Stimulated activated CD8-positive, alpha-beta memory T cell treated with anti-CD3 and anti-CD28 coated beads, Interleukin-15, amount 100 ng/mL, for 24 hours (primary cell): ENCODE measurements around the gene SOX13.
"Not testable (repeated sequence)": the region's sequence is repeated elsewhere in the genome, so short reads cannot be mapped to it uniquely, and the experiment has no call there.

ENCODE experiments used
- DNase-seq: peaks from one replicate; pipeline ENCODE4 v3.0.0-alpha.2; 2020; ENCODE audit warnings: low read depth

The SOX13 gene

DNA sequence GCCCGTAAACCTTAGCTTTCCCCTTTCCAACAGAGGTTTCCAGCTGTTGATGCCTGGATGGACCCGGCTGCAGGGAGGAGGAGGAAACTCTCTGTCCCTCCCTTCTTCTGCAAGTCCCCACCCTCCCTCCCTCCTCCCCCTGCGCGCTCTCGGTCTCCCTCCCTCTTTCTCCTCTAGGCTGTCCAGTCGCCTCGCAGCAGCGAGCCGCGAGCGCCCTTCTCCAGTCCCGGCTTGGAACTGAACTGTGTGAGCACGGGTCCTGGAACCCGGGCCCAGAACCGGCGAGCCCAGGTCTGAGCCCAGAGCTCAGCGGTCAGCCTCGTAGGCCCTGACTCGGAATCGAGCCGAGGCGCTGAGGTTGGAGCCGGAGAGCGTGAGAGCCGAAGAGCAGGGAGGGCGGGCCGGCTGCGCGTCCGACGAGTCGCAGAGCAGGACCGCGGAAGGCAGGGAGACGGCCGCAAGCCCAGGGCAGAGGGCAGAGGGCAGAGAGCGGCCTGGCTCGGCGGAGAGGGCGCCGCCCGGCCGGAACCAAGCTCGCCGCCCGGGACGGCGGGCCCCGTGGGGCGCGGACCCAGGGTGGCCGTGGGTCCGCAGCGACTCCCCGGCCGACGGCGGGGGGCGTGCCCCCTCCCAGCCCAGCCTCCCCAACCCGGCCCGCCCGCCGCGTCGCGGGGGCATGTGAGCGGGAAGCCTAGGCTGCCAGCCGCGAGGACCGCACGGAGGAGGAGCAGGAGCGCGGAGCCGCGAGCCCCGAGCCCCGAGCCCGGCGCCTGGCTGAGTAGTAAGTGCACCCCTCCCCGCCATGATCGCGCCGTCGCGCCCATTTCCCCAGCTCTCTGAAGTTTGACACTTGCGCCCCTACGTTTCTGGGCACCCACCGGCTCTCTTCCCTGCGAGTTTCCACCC is at the start of gene SOX13:
Gene SOX13 (plus strand): TSS at position 185 of the 906 bp plus-strand sequence. CDS start 39,801 bp downstream, outside the sequence.
- no peak for DNase-seq

- DNase-seq, result no peak
These were observed 46.8 kb upstream of the SOX13 start for GRCh38 chr1:204025917-204026707.

GRCh38 chr1:204027446-204027845 is 45.5 kb upstream of the SOX13 start:
- DNase-seq, result no peak

DNA sequence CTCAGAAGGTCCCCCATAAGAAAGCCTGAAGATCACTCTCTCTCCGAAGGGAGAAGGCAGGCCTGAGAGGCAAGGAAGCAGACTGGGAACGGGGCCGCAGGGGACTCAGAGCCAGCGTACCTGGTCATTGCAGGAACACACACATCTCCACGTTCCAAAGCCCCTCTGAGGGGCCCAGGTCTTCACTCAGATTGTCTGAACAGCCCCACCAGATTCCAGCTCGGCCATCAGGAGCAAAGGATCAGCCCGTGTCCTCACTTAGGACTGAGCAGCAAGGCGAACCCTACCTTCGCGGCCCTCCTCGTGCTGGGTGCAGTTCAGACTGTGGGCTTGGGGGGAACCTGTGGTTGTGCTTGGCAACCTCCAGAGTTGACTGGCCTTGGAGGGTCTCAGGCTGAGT is 43.9 kb upstream of the SOX13 start:
- DNase-seq, result no peak

DNA sequence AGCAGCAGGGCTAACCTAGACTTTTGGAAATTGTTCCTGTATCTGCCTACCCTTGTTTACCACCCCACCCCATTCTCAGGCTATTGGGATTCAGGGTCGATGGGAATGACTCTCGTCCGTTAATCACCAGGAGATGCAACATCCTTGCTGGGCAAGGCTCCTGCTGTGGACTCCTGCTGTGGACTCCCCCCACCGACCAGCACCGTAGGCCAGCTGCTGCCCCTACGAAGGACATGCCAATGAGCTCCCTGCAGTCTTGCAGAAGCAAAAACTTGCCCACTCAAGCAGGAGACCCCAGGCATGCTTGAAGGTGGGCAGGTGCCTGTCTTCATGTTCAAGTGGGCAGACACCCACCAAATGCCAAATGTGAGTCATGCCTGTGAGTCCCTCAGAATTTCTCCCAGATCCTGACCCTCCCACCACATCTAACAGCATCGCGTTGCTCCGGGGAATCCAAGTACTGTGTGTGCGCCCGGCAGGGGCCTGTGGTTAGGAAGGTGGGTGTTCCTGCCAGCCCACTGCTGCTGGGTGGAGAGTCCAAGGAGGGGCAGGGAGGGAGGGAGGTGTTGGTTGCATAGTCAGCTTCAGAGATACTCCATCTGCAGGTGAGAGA is 41.7 kb upstream of the SOX13 start:
- no peak for DNase-seq

- DNase-seq, result no peak
These were observed 40.2 kb upstream of the SOX13 start for GRCh38 chr1:204032642-204033235.

GRCh38 chr1:204033306-204033705 is 39.6 kb upstream of the SOX13 start:
- DNase-seq, result no peak

- DNase-seq, result no peak
These were observed 35.8 kb upstream of the SOX13 start for GRCh38 chr1:204036882-204037655.

DNA sequence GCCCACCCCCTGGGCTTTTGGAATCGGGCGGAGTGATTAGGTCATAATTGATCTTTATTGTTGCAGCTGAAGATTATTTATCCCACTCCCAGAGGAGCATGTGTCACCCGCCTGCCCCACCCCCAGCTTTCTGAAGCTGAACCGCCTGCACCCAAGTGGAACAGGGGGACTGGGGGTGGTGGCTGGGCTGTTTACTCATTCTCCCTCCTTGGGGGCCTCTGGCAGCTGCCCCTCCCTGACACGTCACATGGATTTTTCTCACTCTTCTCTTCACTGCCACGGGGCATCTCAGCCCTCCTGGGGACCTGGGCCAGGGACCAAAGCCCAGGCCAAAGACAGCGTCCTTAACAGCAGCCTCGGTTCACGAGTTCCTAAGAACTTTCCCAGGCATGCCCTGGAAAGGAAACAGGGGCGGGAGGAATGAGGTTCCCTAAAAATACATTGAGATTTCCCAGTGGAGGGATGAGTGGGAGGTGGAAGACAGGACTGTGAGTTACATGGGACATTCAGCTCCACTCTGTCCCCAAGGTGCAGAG is 31.6 kb upstream of the SOX13 start:
- DNase-seq, result no peak

DNA sequence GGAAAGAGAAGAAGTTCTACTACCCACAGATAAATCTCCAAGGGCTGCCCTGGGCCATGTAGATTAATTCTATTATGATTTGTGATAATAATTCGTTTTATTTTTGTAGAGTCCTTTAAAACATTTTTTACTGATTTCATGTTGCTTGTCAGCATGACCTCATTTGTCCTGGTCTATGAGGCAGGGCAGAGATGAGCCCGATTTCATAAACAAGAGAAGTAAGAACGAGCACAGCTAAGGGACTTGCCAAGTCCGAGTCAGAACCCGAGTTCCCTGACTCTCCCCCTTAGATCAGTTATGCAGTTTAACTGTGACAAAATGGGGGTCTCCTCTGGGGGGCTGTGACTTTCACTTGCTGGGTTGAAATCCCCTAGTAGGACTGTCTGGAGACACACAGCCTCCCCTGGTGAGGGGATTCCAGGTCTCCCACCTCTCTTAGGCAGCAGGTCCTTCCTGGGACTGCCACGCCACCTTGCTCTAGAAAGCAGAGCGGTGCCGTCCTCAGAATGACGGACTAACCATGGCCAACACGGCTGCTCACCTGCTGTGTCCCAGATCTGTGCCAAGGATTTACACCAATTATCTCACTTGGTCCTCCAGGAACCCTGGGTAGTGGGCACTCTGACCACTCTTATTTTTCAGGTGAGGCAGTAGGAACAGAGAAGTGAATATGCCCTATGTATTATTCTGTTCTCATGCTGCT is 31.0 kb upstream of the SOX13 start:
- no peak for DNase-seq

DNA sequence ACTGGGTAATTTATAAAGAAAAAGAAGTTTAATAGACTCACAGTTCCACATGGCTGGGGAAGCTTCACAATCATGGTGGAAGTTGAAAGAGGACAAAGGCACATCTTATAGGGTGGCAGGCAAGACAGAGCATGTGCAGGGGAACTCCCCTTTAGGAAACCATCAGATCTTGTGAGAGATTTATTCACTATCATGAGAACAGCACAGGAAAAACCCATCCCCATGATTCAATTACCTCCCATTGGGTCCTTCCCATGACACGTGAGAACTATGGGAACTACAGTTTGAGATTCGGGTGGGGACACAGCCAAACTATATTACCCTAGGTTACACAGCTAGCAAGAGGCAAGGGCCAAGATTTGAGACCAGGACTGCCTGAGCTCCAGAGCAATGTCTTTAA is 30.4 kb upstream of the SOX13 start:
- DNase-seq, result no peak

DNA sequence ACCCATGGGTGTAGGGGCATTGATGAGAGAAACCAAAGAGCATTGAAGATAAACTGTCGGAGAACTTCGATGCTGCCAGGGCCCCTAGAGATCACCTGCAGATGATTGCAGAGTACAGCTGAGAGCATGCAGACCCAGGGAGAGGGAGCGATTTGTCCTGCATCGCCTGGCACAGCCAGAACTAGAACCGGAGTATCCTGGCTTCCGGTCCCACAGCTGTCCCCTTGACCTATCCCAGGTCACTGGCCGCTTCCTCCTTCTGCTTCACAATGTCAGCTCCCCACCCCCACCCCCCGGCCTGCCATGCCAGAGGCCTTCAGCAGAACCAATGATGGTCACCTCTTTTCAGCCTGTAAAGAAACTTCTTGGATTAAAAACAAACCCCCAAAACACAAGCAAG is 29.2 kb upstream of the SOX13 start:
- no peak for DNase-seq

GRCh38 chr1:204044448-204044847 is 28.5 kb upstream of the SOX13 start:
- no peak for DNase-seq

- DNase-seq, result no peak
These were observed 27.5 kb upstream of the SOX13 start for GRCh38 chr1:204045430-204045829.

DNA sequence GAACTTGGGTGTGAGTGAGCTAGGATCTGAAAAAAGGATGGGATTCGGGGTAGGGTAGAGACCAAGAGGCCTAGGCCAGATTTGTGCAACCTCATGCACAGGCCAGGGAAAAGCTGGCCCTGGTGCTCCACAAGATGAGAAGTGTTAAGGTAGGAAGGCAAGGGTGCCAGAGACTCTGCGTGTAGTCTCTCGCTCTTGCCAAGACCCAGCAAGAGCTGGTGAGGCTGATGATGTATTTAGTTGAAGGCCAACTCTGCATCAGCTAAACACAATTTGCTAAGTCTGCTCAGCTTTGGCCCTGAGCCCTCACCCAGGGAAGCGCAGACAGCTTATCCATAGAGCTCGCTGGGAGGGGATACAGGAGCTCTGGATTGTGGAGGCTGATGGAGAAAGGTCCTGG is 26.6 kb upstream of the SOX13 start:
- no peak for DNase-seq

GRCh38 chr1:204048796-204049195 is 24.1 kb upstream of the SOX13 start:
- not testable (repeated sequence) for DNase-seq

DNA sequence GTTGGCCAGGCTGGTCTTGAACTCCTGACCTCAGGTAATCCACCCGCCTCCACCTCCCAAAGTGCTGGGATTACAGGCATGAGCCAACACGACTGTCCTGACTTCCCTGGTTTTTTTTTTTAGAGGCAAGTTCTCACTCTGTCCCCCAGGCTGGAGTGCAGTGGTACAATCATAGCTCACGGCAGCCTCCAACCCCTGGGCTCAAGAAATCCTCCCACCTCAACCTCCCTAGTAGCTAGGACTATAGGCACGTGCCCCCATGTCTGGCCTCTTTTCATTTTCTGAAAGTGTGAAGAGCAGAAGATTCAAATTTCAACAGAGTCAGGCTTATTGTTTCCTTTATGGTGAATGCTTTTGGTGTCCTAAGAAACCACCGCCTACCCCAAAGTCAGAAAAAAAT is 21.7 kb upstream of the SOX13 start:
- DNase-seq, result no peak

- DNase-seq, result no peak
These were observed 21.2 kb upstream of the SOX13 start for GRCh38 chr1:204051718-204052117.

DNA sequence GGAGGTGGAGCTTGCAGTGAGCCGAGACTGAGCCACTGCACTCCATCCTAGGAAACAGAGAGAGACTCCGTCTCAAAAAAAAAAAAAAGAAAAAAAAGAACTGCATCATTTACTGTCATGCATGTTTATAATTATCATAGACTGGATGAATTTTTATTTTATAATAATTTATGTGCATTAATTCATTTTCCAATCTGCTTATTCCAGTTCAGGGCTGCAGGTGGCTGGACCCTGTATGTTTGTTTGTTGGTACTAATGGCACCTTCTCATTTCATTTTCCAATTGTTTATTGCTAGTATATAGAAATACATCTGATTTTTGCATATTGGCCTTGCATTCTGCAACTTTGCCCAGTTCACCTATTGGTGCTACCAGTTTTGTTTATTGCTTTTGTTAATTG is 19.0 kb upstream of the SOX13 start:
- DNase-seq, result no peak

DNA sequence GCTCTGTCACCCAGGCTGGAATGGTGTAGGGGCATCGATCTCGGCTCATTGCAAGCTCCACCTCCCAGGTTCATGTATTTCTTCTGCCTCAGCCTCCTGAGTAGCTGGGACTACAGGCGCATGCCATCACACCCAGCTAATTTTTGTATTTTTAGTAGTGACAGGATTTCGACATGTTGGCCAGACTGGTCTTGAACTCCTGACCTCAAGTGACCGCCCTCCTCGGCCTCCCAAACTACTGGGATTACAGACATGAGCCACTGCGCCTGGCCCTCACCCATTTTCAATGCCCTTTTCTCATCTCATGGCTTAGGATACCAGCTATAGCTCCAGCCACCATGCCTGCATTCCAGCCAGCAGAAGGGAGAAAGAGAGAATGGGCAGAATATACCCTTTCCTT is 12.9 kb upstream of the SOX13 start:
- DNase-seq, result no peak

DNA sequence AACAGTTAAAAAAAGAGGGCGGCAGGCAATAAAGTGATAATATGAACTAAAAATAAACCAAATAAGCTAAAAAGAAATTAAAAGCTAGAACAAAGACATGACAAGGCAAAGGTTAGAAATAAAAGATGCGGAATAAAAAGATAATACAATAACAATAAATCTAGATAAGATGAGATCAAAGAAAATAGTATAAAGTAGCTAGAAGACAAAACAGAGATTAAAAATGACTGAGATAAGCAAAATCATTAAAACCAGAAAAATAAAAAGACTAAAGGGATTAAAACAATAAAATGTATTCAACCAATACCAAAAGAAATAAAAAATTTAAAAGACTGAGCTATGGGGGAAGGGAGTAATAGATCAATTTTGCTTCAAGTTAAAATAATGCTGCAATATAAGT is 10.8 kb upstream of the SOX13 start:
- no peak for DNase-seq
